Measurements from ENCODE around the gene CACNA1F.
A peak's percentile ranks its signal among the peaks of the same experiment; 100 is the strongest.

Gene CACNA1F

DNA sequence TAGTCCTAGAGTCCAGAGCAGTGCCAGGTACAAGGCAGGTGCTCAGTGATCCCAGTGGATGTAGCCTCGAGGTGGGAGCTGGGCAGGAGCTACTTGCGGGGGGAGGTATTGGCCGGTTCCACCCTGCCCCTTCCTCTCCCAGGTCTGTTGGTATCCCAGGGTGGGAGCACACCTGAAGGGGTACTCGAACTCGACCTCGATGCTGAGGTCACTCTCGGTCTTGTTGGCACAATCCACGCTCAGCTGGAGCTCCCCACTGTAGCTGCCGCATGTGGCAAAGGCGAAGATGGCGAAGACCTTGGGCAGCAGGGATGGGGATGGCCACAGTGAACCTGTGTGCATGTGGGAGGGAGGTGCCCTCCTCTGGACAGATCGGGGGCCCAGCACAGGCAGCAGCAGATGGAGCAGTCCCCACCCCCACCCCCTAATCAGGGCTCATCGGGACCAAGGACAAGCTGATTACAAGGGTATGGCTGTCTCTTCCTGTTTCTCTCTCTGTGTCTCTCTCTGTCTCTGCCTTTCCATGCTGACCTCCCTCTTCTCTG lies 35.5 kb downstream of the CACNA1F start:
- DNase-seq (ENCODE audit: low read depth): no peak

DNA sequence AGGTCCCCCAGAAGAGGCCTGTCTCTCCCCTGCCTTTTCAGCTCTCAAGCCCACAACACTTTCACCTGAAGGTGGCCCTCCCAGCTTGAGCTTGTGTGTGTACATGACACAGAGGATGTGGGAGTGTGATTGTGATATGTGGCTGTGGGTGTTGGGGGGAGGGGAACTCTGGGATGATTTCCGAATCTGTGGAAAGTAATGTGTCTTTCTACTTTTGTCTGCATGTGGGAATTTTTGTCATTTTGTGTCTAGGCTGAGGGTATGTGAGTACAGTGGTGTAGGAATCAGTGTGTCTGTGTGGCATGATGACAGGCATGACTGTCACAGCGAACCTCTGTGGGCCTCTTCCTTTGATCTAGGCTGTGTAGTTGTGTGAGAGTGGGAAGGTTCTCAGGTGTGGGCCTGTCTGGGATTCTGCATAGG lies 39.6 kb downstream of the CACNA1F start:
- no peak for DNase-seq (ENCODE audit: low read depth)

DNA sequence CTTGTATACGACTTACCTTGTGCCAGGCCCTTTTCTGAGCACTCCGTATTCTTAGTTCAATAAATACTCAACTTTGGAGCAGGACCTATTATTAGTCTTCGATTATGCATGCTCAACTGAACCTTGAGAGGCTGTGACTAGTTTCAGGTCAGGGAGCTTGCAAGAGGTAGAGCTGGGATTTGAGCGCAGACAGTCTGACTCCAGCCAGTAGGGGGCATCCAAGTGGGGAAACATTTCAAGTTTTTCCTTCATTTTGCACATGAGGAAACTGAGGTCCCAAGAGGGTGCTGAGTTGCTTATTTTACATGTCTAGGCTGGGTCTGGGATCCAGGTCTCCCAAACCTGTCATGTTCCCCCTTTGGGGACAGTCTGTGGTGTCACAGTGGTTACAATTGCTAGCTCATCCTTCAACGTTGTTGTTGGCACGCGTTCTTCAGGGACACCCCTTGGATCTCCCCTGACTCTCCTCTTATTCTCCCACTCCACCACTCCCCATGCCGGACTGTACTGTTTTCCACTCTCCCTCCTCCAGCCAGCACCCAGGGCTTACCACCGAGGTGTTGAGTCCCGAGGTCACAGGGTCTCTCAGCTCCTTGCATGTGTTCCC lies 40.3 kb downstream of the CACNA1F start:
- DNase-seq (ENCODE audit: low read depth): no peak

DNA sequence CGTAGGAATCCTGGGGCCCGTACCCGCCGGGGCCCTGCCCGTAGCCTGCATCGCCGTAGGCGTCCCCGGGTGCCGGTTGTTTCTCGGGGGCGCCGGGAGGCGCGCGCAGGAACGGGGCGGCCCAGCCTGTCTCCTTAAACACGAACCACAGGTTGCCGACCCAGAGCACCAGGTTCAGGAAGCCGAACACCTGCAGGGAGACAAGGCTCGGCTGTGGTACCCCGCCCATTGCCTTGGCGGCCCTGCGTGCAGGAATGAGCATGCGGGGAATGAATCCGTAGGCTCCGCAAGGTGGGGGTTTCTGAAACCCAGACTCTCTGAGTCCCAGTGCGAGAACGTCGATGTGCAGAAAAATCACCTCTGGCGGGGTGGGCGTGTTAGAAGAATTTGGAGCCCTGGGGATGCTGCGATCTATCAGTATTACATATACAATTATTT lies 41.5 kb downstream of the CACNA1F start:
- DNase-seq (ENCODE audit: low read depth): no peak

DNA sequence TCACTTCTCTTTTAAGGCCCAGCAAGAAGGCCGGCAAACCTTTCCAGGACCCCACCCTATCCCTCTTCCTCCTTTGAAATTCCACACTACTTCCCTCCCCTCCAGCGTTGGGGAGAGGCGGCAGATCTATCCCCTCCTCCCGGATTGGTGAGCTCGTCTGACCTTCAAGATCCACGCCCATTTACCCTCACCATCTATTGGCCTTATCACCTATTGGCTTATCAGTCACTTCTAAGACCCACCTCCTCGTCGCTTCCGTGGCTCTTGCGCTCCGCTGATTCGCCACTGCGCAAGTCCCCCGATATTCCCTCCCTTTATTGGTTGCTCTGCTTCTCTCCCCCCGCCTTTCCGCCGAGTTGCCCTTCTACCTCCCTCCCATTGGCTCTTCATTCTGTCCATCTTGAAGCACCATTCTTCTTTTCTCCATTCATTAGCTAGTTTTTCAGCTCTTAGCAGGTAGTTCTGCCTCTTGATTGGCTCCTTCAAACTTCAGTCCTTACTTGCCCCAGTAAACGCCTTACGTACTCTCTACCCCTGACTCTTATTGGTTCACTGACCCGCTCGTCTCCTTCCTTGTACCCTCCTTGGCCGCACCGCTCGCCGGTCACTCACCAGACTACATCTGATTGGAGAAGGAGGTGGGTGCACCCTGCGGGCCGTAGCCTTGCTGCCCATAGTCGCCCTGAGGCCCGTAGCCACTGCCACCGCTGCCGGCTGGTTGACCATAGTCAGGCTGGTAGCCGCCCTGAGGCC lies 42.1 kb downstream of the CACNA1F start:
- DNase-seq (ENCODE audit: low read depth): peak; percentile 67

DNA sequence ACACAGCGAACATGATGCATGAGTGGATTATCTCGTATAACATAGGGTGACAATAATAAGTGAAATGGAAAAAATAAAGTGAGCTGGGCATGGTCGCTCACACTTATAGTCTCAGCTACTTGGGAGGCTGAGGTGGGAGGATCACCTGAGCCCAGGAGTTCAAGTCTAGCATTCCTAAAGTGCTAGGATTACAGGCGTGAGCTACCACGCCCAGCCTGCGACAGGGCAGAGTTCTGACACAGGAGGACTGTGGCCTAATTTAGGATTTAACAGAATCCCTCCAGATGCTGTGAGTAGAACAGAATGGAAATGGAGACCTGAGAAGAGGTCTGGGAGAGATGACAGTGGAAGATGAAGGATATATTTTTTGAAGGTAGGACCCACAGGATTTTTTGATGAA lies 43.5 kb downstream of the CACNA1F start:
- DNase-seq (ENCODE audit: low read depth): no peak

DNA sequence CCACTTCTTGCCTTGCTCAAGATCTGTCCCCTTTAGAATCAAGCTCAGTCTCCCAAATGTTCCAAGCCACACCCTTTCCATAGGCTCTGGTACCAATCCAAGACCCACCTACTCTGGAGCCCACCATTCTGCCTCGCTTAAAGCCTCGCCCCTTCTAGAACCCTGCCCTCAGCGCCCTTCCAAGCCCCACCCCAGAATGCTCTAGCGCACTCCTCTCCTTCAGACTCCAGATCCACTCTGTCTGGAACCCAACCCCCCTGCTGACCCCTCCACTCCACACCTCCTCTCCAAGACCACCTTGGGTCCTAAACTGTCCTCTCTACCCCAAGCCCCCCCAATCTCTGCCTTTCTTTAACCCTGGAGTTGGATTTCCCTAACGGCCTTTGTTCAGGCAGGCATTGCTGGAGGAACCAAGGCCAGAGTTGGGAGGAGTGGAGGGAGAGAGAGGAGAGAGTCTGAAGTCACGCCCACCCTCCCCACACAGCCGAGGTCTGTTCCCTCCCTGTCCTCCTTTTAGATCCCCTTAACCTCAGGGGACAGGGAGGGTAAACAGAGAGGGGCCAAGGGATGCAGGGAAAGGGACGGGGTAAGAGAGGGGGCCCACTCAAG lies 44.6 kb downstream of the CACNA1F start:
- DNase-seq (ENCODE audit: low read depth): no peak

DNA sequence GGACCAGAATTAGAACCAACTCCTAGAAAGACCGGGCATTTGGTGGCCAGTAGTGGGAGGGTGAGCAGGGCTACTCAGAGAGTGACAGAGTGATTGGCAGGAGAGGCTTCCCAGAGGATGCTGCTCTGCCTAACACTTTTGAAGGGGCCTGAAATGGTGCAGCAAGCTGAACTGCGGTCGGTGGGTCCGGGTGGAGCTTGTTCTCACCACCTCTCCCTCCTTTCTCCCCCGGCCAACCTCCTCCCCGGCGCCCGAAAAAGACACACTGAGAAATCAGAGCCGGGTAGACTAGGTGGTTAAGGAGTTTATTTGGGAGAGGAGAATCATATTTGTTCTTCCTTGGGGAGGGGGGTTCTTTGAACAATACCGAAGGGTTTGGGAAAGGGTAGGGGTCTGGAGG lies 45.6 kb downstream of the CACNA1F start:
- no peak for DNase-seq (ENCODE audit: low read depth)

DNA sequence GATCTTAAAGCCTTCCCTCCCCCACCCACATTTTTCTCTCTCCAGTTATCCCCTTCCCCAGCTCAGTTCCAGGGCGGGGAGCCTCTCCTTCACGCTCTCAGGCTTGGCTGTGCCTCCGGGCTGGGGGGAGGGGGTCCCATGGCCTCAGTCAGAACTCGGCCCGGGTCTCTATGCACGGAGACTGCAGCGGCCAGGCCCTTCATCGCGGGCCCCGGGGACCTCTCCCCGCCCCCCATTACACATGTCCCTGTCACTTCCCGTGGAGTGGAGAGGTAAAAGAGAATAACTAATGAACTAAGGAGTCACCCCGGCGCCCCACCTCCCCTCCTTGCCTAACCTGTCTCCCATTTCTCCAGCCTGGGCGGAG lies 46.1 kb downstream of the CACNA1F start:
- no peak for DNase-seq (ENCODE audit: low read depth)

DNA sequence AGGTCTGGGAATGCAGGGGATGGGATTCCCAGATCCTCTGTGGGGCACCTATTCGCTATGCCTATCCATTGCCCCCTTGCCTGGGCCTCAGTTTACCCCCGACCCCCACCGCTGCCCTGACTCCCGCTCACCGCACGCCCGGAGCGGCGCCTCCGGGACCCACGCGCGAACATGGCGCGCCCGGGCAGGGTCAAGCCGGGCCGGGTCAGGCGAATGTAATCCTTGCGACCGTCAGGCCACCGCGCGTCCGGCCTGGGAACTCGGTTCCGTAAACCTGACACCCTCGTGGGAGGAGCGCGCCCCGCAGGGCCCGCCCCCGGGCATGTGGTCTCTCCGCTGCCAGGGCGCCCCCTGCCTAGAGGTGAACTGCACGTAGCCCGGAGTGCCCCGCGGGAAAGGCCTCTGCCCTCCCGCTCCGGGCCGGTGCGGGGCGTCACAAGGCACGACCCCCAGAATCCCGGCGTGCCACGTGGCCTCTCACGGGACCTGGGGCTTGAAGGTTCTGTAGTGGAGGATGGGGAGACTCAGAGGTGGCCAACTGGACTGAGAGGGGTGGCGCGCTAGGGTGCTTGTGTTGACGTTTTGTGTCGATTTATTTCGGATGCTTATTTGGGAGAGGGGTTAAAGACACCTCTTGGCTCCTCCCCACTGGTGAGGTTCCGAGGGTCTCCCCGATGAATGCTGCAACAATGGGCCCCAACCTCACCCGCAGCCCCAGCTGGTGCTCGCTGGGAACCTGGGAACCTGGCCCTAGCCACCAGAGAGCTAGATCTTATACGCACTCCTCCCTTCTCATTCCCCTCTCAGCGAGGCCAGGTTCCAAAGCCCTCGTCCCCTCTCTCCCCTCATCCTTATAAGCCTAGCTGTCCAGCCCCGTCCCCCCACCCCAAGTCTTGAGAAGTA lies 46.8 kb downstream of the CACNA1F start, which contains the start of gene PRICKLE3:
Gene PRICKLE3 (minus strand): TSS at position 249 of the 903 bp plus-strand sequence. CDS start 76 bp downstream, at position 173.
- peak; percentile 58 for DNase-seq (ENCODE audit: low read depth)

DNA sequence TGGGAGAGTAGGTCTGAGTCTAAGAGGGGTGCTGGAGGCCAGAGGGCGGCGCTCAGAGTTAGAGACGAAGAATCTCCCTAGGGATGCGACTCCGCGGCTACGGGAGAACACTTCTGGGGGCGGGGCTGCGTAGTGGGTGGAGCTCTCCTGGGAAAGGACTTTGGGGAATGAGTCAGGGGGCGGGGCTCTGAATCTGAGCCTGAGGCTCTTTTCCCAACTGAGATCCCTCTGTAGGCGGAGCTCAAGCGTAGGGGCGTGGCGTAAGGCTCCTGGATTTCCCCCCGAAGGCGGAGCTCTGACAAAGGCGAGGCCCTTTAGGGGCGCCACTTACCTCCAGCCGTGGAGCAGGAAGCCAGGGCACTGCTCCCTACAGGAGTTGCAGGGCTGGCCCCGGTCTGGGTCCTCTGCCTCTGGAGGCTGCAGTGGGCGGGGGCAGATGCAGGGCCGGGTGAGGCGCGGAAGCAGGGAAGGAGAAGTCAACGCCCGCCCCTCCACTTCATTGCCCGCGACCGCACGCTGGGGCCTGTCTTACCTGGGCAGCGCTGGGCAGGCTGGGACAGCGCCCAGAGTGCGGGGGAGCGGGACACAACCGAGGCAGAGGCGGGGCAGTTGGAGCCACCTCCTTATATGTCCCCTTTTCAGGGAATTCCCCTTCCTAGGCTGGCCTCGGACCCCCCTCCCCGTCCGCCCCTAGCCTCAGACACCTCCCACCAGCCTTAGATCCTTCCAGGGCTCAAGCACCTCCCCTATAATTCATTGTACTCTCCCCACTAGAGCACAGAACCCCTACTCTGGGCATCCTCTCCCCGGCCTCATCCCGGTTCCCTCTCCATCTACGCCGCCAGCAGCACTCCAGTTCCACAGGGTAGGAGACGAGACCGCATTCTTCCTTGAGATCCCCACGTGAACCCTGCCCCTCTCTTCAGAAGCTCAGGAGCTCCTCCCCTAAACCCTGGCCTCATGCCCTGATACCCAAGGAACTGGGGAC lies 48.6 kb downstream of the CACNA1F start:
- no peak for DNase-seq (ENCODE audit: low read depth)

DNA sequence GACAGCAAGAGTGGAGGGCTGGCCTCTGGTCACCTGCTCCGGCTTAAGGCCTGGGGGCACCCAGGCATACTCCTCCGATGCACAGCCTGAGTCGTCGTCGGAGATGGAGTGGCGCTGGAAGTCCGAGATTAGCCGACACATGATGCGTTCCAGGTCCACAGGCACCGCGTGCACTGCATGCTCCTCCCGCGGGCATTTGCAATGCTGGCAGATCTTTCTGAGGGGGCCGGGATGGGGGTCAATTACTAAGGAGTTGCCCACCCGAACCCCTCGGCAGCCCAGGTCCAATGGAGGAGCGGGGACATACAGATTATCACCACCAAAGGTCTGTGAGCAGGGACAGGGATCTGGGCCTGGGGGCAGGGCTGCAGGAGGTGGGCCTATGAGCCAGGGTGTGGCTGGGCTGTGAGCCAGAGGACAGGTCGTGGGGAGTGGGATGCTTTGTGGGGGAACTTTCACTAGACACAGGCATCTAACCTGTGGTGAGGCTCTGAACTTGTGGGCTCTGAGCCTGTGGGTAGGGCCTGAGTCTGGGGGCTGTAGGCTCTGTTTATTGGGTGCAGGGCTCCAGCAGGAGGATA lies 49.3 kb downstream of the CACNA1F start:
- no peak for DNase-seq (ENCODE audit: low read depth)

DNA sequence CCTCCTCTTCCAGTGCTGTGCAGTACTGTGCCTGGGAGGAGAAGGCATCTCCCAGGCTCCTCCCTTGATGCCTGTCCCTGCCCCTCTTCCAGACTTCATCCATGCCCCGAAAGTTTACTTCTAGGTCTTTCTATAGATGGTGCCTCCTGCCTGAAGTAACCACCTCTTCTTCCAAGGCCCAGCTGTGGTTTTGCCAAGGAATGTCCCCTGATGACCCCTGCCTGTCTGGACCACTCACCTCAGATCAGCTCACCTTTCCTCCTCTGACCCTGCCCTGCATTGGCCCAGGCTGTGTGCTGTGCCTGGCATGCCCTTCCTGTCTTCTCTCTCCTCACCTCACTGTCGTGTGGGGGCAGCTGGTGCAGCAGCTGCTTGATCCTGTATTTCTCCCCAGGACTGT lies 53.8 kb downstream of the CACNA1F start:
- DNase-seq (ENCODE audit: low read depth): no peak

DNA sequence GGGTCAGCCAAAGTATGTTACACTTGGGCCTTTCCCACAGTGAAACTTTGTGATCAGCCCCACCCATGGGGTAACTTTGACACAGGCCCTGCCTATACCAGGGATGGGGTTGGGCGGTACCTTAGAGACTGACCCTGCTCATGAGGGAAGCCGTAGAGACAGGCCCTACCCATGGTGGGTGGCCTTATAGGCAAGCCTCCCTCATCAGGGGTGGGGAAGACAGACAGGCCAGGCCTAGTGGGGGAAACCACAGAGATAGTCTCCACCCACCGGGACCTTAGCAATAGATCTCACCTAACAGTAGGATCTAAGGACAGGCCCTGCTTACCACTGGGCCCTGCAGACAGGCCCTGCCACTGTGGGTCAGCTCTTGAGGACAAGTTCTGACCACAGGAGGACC lies 54.6 kb downstream of the CACNA1F start:
- DNase-seq (ENCODE audit: low read depth): no peak

DNA sequence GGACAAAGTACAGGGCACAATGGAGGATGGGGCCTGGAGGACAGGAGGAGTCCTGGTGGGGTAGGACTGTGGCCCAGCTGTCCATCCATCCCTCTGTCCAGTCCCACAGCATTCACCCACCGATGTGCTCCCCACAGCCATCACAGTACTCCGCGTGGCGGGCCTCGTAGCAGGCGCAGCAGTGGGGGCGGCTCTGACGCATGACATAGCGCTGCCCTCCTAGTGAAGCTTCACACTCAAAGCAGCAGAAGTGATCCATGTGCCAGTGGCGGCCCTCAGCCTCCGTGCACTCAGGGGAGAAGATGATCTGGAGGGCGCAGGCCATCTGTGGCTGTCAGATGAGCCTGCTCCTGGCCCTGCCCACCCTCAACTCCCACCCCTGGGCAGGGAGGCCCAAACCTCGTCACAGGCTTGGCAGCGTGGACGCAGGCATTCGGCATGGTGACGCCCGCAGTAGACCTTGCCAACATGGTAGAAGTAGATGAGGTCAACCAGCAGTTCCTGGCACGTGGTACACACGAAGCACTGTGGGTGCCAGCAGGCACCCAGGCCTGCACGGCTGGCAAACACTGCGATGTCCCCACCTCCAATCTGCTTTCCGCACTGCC lies 55.2 kb downstream of the CACNA1F start:
- no peak for DNase-seq (ENCODE audit: low read depth)

DNA sequence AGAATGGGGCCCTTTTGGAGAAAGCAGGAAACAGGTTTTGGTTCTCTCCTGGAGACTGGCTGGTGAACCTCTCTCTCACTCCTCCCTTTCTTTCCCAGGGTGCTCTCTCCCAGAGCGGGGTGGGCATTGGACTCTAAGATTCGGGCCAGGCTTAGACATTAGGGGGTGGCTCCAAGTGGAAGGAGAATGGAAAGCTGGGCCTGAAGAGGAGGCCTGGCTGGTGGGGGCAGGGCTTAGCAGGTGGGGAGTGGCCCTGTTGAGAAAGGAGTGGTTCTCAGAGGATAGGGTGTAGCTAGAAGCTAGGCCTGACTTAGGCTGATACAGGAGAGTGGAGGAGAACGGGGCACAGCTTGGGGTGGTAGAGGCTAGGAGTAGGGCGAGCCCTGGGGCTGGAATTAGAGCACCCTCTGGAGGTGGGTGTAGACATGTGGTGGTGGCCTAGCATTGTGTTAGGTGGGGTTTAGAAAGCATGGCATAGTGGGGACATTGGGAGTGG lies 55.8 kb downstream of the CACNA1F start:
- DNase-seq (ENCODE audit: low read depth): no peak

DNA sequence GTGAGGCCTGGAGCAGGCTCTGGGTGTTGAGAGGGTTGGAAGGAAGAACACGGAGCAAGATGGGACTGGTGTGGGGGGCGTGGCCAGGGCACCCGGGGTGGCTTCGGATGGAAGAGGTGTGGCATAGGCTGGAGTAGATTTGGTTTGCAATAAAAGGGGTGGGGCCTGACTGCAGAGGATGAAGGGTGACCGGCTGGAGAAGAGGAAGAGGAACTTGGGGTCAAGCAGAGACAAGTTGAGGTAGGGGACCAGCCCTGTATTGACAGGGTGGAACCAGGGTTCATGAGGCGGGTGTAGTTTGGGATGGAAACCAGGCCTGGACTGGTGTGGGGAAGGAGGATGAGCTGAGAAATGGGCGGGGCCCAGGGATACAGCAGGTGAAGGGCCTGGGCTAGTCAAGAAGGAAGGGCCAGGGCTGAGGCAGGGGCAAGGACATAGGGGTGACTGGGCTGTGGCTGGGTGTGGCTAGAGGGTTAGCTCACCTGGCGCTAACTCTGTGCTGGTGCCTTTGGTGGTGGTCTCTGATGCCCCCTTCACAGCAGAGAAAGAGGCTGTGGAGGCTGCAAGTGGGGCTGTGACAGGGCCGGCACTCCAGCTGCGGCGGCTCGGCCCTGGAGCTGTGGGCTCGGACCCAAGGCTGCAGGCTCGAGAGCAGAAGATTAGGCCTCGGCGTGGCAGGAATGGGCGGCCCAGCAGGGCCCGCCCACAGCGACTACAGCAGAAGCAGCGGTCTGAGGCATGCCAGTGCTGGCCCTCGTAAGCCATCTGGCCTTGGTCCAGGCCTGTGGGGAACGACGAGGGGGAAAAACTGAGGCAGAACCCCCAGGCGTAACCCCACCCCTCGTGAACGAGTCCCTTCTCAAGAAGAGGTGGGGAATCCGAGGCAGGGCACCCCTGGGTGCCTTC lies 56.5 kb downstream of the CACNA1F start:
- DNase-seq (ENCODE audit: low read depth): no peak

DNA sequence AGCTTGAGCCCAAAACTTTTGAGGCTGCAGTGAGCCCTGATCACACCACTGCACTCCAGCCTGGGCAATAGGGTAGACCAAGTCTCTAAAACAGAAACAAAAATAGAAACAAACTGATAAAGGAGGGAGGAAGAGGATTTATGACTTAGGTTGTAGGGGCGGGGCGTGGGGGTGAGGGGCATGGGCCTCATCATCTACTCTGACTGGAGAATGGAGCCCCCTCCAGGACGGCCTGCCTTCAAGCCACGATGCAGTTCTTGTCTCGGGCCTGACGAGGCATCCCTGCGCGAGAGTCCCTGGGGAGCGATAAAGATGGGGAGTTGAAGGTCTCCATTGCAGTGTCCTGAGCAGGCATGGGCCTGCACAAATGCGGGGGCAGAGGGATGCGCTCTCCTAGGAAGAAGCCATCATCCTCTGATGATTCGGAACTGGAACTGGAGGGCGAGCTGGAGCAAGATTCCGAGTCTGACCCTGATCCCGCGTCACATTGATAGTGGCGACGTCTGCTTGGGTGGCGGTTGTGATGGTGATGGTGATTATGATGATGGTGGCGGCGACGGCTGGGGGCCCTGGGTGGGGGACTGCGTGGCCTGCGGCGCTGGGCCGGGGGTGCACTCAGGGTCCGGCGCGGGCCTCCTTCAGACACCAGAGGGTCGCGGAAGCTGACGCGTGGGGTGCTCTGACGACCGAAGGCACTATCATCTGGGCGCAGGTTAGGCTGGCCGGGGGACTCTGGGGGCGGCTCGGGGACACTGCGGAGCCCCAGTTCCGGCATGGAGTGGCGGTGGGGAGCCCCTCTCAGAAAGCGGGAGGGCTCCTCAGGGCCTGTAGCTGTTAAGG lies 57.5 kb downstream of the CACNA1F start:
- no peak for DNase-seq (ENCODE audit: low read depth)
